HepG2 (cell line): Measurements from ENCODE around the gene NAP1L1. TPM values are rescaled to one million over a fixed set of nuclear protein-coding genes. Genes with fewer than 3 reads are reported as not detected.

Experiments
- ATAD3A ChIP-seq: sonication (generic); formaldehyde crosslinking; IDR thresholded peaks from 2 replicates; pipeline ENCODE4 v1.4.0; 2020; ENCODE audit warnings: missing genetic modification reagents
- MED13 ChIP-seq: sonication (generic); formaldehyde crosslinking; IDR thresholded peaks from 2 replicates; pipeline ENCODE4 v1.5.0; 2020; ENCODE audit warnings: missing genetic modification reagents
- NFE2L2 ChIP-seq: fragments of 150-350 bp; IDR thresholded peaks from 2 replicates; pipeline ENCODE4 v1.6.1; 2014; ENCODE audit warnings: low read length
- ZFP36L2 ChIP-seq: sonication (generic); formaldehyde crosslinking; IDR thresholded peaks from 2 replicates; pipeline ENCODE4 v1.4.0; 2020; ENCODE audit warnings: missing genetic modification reagents
- ZNF547 ChIP-seq: sonication (generic); formaldehyde crosslinking; IDR thresholded peaks from 2 replicates; pipeline ENCODE4 v1.5.1; 2020; ENCODE audit warnings: mild to moderate bottlenecking, missing genetic modification reagents
- ZNF556 ChIP-seq: sonication (generic); formaldehyde crosslinking; IDR thresholded peaks from 2 replicates; pipeline ENCODE4 v1.4.0; 2020; ENCODE audit warnings: mild to moderate bottlenecking, missing genetic modification reagents, borderline replicate concordance
- ZNF569 ChIP-seq: sonication (generic); formaldehyde crosslinking; IDR thresholded peaks from 2 replicates; pipeline ENCODE4 v1.5.0; 2020; ENCODE audit warnings: mild to moderate bottlenecking, missing genetic modification reagents, moderate library complexity, borderline replicate concordance
- ZNF790 ChIP-seq: sonication (generic); formaldehyde crosslinking; IDR thresholded peaks from 2 replicates; pipeline ENCODE4 v1.8.0; 2022; ENCODE audit warnings: missing genetic modification reagents, mild to moderate bottlenecking, borderline replicate concordance
- polyA plus RNA-seq, 8 experiments: library from polyadenylated mRNA; depleted of rRNA in 3 of 8; stranded (reverse) in 7 of 8; unstranded in 1 of 8; fragments of >200 nt; fragmentation: Illumina TruSeq in 4 of 8; extraction: Trizol in 4 of 8; gene quantifications; 2 replicates each; pipeline versions ENCODE4 v1.2.1 to v1.2.3, GENCODE V29; 2011 to 2016; ENCODE audit warnings: low read depth in 4 of 8, missing spikeins in 1 of 8, mixed read lengths in 1 of 8; ENCODE audit not compliant: insufficient read depth in 1 of 8
- total RNA-seq, 5 experiments: library from RNA; depleted of rRNA; stranded (reverse); fragments of >200 nt; fragmentation: Illumina TruSeq; extraction: Trizol; gene quantifications; 2 replicates each; pipeline ENCODE4 v1.2.3, GENCODE V29; 2016; ENCODE audit warnings: low read depth in 1 of 5
- TF ChIP-seq, protein P1 (sequence below): sonication (generic); formaldehyde crosslinking; IDR thresholded peaks from 2 replicates; pipeline ENCODE4 v1.4.0; 2020; ENCODE audit warnings: low read depth, missing genetic modification reagents
- TF ChIP-seq, protein P2 (sequence below): sonication (generic); formaldehyde crosslinking; IDR thresholded peaks from 2 replicates; pipeline ENCODE4 v1.4.0; 2020; ENCODE audit warnings: missing genetic modification reagents, borderline replicate concordance

The NAP1L1 gene
- total and polyA plus RNA-seq, 2 of the 13 experiments (the other 11 are each of a cell fraction or from before 2014, with no cell fraction given), result 207 to 309 TPM

DNA sequence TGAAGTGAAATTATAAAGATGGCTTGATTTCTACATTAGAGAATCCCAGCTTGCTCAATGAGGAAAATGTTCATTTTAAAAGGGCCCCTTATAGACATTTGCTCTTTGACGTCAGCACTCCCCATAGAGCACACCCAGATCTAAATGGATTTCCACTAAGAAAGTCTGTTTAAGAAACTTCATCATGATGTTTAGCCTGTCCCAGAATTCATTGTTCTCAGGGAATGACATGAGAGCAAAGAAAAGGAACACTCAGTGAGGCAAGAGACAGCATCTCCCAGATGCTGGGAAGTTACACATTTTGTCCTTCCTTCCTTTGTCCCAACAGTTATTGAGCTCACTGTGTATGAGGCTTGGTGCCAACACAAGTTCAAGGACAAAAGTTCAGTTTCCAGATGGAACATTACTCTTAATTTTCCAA is 57.8 kb downstream of the NAP1L1 start (continued):
- TF ChIP-seq ATAD3A (CRISPR knock-in tag) (no peak), NFE2L2 (no peak), ZNF547 (CRISPR knock-in tag) (no peak), ZNF556 (no peak), ZNF790 (CRISPR knock-in tag) (no peak), ZNF569 (CRISPR knock-in tag) (no peak), MED13 (CRISPR knock-in tag) (no peak), ZFP36L2 (CRISPR knock-in tag) (no peak)
- TF ChIP-seq, protein P1, sequence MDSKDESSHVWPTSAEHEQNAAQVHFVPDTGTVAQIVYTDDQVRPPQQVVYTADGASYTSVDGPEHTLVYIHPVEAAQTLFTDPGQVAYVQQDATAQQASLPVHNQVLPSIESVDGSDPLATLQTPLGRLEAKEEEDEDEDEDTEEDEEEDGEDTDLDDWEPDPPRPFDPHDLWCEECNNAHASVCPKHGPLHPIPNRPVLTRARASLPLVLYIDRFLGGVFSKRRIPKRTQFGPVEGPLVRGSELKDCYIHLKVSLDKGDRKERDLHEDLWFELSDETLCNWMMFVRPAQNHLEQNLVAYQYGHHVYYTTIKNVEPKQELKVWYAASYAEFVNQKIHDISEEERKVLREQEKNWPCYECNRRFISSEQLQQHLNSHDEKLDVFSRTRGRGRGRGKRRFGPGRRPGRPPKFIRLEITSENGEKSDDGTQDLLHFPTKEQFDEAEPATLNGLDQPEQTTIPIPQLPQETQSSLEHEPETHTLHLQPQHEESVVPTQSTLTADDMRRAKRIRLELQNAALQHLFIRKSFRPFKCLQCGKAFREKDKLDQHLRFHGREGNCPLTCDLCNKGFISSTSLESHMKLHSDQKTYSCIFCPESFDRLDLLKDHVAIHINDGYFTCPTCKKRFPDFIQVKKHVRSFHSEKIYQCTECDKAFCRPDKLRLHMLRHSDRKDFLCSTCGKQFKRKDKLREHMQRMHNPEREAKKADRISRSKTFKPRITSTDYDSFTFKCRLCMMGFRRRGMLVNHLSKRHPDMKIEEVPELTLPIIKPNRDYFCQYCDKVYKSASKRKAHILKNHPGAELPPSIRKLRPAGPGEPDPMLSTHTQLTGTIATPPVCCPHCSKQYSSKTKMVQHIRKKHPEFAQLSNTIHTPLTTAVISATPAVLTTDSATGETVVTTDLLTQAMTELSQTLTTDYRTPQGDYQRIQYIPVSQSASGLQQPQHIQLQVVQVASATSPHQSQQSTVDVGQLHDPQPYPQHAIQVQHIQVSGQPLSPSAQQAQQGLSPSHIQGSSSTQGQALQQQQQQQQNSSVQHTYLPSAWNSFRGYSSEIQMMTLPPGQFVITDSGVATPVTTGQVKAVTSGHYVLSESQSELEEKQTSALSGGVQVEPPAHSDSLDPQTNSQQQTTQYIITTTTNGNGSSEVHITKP (CRISPR knock-in tag), result no peak
- TF ChIP-seq, protein P2, sequence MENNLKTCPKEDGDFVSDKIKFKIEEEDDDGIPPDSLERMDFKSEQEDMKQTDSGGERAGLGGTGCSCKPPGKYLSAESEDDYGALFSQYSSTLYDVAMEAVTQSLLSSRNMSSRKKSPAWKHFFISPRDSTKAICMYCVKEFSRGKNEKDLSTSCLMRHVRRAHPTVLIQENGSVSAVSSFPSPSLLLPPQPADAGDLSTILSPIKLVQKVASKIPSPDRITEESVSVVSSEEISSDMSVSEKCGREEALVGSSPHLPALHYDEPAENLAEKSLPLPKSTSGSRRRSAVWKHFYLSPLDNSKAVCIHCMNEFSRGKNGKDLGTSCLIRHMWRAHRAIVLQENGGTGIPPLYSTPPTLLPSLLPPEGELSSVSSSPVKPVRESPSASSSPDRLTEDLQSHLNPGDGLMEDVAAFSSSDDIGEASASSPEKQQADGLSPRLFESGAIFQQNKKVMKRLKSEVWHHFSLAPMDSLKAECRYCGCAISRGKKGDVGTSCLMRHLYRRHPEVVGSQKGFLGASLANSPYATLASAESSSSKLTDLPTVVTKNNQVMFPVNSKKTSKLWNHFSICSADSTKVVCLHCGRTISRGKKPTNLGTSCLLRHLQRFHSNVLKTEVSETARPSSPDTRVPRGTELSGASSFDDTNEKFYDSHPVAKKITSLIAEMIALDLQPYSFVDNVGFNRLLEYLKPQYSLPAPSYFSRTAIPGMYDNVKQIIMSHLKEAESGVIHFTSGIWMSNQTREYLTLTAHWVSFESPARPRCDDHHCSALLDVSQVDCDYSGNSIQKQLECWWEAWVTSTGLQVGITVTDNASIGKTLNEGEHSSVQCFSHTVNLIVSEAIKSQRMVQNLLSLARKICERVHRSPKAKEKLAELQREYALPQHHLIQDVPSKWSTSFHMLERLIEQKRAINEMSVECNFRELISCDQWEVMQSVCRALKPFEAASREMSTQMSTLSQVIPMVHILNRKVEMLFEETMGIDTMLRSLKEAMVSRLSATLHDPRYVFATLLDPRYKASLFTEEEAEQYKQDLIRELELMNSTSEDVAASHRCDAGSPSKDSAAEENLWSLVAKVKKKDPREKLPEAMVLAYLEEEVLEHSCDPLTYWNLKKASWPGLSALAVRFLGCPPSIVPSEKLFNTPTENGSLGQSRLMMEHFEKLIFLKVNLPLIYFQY (CRISPR knock-in tag), result no peak
- TF ChIP-seq, all 625 proteins: peak for 63
